Subcutaneous adipose tissue (tissue), 4 donors: ENCODE results near the gene KAZN. TPM values are rescaled to one million over a fixed set of nuclear protein-coding genes. Genes with fewer than 3 reads are reported as not detected.

Source experiments
- CTCF ChIP-seq: fragments of 450-650 bp; IDR thresholded peaks from one replicate; pipeline ENCODE4 v1.5.1; 2016; ENCODE audit warnings: low read depth, mild to moderate bottlenecking, control low read depth, antibody characterized with exemption, moderate library complexity
- total RNA-seq, 4 donors: library from RNA; depleted of rRNA; stranded (reverse); fragments of >200 nt; gene quantifications; one replicate each; pipeline ENCODE4 v1.1.0, GENCODE V29; 2016

KAZN gene
- total RNA-seq, 4 donors from 2014 or later = 7.5 to 22.2 (median 10.4) TPM

- TF ChIP-seq CTCF = no peak
These were observed 37.3 kb upstream of the KAZN start for GRCh38 chr1:14561014-14561693.

- TF ChIP-seq CTCF = no peak
These were observed 33.4 kb upstream of the KAZN start for GRCh38 chr1:14565090-14565489.

GRCh38 chr1:14567056-14567455, 31.4 kb upstream of the KAZN start:
- TF ChIP-seq CTCF = no peak

GRCh38 chr1:14567903-14568302, 30.6 kb upstream of the KAZN start:
- no peak for TF ChIP-seq CTCF

GRCh38 chr1:14568716-14569355, 29.6 kb upstream of the KAZN start:
- TF ChIP-seq CTCF = no peak

- no peak for TF ChIP-seq CTCF
These were observed 28.0 kb upstream of the KAZN start for GRCh38 chr1:14570514-14570913.

- TF ChIP-seq CTCF = no peak
These were observed 26.4 kb upstream of the KAZN start for GRCh38 chr1:14571810-14572767.
